ENCODE results near the gene TNRC18.

- TF ChIP-seq EZH2 (IDR thresholded peaks at IDR 0.05) (no peak), POLR2AphosphoS5 (IDR thresholded peaks at IDR 0.05; ENCODE audit: borderline replicate concordance, low read depth, low read length) (no peak), FOXP2 (optimal IDR thresholded peaks at IDR 0.05; ENCODE audit: control extremely low read depth, extremely low read length, insufficient read depth) (no peak)
Measured at GRCh38 chr7:5470816-5471215, 47.2 kb upstream of the TNRC18 start.

Data from SK-N-MC (cell line).